DMS 273 treated with DMSO at 0.1 percent for 48 hours (cell line): ENCODE measurements around the gene NSUN6.
"Not testable (repeated sequence)": the region's sequence is repeated elsewhere in the genome, so short reads cannot be mapped to it uniquely, and the experiment has no call there.

Source experiments
- DNase-seq: peaks from one replicate; lab custom pipeline; 2025; lab: John Stamatoyannopoulos, UW

The NSUN6 gene

DNA sequence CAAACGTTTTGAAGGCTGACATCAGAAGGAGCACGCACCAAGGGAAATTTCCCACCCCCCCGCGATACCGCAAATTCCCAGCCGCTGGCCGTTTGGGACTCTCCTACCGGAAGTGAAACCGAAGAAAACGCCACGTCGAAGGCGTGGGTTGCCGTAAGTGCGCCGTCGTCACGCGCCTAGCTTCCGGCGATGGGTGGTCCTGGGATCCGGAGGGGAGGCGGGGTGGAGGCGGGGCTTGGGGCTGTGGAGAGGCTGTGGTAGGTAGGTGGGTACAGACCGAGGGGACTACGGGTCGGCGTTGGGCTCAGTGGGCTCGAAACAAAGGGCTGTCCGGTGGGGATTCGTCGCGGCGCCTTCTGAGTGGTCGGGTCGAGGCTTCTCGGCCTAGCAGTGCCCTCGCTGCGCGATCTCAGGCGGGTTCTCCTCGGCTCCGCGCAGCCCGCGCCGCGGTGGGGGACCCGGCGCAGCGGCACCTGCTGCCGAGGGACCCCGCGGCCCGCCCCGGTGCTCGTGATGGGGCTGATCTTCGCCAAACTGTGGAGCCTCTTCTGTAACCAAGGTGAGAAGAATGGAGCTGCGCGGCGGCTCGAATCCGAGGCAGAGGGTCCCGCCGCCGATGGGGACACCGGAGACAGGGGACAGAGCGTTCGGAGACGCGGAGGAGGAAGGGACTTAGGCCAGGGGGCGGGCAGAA, 7.9 kb upstream of the NSUN6 start, which contains the start of gene ARL5B:
TSS of gene ARL5B (plus strand) at position 307 of the 694 bp plus-strand sequence. CDS start at position 514, 207 bp downstream.
- peak; percentile 66 for DNase-seq

DNA sequence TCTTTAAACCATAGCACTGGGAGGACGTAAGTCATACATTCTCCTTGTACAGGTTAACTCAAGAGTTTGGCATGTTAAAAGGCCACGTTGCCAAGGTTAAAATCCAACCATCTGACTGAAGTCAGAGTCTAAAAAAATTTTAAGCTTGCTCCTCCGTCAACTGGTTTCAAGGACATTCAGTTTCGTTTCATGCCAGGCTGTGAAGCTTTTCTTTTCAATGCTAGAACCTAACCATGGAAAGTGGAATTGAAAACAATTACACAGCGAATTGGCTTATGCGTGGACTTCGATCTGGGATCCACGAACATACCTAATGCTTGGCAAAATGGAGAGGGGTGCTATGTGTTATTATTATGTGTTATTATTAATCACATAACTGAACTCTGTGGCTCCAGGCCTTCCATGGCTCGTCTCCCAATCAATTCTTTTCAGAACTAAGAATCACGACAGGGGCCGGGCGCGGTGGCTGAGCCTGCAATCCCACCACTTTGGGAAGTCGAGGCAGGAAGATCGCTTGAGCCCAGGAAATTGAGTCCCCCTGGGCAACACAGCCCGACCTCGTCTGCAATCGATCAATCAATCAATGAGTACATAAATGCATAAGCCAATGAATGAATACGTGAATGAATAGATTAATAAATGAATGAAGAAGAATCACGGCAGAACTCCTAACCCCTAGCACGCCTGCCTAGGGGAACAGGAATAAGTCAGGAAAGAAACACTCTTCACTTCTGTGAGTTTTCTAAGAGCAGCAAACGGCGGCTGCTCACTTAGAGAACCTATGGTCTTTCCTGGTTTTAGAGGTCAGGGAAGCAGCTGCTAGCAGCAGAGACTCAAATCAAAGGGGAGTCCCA, 7.1 kb upstream of the NSUN6 start:
- no peak for DNase-seq

GRCh38 chr10:18656724-18657123, 5.3 kb upstream of the NSUN6 start:
- no peak for DNase-seq

GRCh38 chr10:18653112-18653511, 1.7 kb upstream of the NSUN6 start:
- no peak for DNase-seq

- no peak for DNase-seq
Observed at GRCh38 chr10:18650404-18650997, 886 bp downstream of the NSUN6 start.

GRCh38 chr10:18649364-18649959, 1.9 kb downstream of the NSUN6 start:
- DNase-seq: no peak

DNA sequence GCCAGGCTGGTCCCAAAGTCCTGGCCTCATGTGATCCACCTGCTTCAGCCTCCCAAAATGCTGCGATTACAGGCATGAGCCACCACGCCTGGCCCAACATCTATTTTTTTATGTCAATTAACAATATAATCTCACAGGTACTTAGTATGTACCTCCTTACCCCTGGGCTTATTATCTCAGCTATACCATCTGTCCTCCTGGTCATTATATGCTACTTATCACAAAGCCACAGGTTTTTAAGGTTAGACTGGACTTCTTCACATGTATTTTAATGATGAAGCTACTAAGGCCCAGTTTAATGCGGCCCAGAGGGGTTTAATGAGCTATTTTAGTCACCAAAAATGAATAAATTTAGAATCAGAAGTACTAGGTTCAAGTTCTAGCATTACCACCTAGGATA, 3.4 kb downstream of the NSUN6 start:
- DNase-seq: no peak

DNA sequence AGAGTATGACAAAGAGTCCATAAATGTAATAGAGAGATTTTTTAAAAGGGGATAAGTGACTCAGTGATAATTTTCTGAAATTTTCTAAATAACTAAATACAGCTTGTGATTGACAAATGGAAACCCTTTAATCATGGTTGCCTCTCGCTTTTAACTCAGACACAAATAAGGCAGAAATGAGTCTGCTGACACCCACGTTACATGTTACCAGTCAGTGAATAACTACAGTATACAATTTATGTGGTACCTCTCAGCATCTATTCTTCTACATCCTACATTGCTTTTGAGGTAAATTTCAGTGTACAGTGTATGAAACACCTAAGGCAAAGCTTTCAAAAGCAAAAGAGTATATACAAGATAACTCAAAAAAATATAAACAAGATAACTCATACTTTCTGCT, 4.2 kb downstream of the NSUN6 start:
- no peak for DNase-seq

- DNase-seq: not testable (repeated sequence)
Observed at GRCh38 chr10:18639719-18640118, 11.7 kb downstream of the NSUN6 start.

GRCh38 chr10:18637400-18637799, 14.0 kb downstream of the NSUN6 start:
- not testable (repeated sequence) for DNase-seq

DNA sequence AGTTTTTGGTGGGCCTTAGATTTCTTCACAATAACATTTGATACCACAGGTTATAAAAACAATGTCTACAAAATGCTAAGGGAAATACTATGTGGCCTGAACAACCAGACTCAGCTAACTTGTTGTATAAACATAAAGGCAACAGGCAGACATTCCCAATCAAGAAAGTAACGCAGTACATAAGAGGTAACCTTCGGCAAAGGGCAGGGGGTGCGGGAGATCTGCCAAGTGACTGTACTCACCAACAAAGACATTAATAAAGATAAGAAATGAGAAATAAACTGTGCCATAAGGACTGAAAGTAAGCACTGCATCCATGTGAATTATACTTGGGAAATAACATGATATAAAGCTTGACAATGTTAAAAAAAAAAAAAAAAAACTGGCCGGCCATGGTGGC, 15.4 kb downstream of the NSUN6 start:
- DNase-seq: no peak

DNA sequence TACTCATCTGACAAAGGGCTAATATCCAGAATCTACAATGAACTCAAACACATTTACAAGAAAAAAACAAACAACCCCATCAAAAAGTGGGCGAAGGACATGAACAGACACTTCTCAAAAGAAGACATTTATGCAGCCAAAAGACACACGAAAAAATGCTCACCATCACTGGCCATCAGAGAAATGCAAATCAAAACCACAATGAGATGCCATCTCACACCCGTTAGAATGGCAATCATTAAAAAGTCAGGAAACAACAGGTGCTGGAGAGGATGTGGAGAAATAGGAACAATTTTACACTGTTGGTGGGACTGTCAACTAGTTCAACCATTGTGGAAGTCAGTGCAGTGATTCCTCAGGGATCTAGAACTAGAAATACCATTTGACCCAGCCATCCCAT, 18.9 kb downstream of the NSUN6 start:
- DNase-seq: not testable (repeated sequence)

GRCh38 chr10:18627452-18628018, 23.9 kb downstream of the NSUN6 start:
- DNase-seq: peak; percentile 12

GRCh38 chr10:18625886-18626285, 25.5 kb downstream of the NSUN6 start:
- no peak for DNase-seq

DNA sequence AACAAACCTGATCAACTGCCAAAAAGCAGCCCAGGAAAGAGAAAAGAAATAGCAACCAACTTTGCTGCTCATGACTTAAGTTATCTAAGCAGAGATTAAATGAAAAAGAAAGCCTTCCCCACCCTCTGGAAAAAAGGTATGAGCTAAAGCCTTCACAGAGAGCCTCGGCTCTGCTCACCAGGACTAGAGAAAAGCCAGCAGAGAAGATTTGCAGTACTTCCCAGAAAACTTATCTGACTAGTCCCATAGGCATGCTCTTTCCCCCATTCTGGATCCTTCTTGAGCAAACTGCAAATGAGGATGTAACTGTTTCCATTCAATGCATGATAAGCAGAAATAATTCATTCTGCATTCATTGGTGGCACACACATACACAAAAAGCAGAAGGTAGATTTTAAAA, 27.7 kb downstream of the NSUN6 start:
- DNase-seq: not testable (repeated sequence)

DNA sequence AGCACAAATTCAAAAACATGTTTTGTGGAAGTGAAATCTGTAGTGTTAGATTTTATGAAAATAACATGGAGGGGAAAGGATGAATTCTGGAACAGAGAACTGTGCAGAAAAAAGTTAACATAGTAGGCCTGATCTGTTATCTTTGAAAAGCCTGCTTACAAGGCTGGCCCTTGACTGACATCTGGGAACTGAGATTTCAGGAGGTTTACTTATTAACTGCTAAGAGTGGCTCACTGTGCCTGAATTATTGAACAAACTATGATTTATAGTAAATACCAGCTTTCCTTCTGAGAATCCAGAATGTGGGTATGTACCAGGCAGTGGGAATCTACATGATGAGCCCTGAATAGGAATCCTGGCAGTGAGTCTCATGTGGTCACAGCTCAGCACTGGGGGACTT, 30.5 kb downstream of the NSUN6 start:
- no peak for DNase-seq

DNA sequence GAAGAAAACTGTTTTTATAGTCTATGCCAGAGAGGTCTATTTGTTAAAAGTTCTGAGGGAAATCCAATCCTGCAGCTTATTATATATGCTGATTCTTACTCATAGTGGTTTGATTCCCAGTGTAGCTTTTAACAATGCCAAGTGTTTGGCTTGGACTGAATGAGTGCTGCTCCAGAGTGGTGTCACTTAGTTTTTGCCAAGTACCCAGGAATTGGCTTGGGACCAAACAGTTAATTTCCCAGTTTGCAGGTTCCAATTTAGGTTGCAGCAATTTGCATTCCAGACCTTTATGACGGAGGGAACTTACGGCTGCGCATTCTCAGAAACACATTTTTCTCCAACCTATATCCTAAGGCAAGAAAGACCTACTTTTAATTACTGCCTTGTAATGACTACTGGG, 32.4 kb downstream of the NSUN6 start:
- no peak for DNase-seq

DNA sequence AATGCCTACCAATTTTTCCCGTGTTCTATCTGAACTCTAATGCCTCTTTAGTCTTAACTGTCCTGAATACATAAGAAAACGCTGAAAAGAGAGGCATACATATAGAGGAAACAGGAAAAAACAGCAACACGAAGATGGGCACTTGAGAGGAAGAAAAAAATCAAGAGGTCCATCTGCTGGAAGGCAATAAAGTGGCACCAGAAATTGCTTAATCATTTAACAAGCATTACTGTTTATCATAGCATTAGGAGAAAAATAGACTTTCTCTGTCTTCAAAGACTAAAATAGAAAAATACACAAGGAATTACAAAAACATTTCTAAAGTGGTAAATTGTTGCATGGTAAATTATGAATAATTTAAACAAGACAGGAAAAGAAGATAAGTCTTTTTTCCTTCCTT, 35.0 kb downstream of the NSUN6 start:
- no peak for DNase-seq

DNA sequence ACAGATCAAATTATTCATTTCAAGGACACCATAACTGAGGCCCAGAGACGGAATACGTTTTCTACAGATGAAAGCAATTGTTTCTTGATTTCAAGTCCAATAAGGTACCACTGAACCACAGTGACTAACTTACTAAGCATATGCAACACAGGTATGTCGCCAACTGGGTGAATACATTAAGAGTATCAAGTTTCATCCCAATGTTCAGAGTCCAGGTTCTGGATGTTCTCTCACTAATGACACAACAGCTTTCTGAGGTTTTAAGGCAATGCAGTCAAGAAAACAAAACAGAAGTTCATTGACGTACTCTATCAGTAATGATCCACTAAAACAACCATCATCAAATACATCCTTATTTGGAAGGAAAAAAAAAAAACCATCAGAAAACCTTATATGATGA, 35.8 kb downstream of the NSUN6 start:
- DNase-seq: no peak

DNA sequence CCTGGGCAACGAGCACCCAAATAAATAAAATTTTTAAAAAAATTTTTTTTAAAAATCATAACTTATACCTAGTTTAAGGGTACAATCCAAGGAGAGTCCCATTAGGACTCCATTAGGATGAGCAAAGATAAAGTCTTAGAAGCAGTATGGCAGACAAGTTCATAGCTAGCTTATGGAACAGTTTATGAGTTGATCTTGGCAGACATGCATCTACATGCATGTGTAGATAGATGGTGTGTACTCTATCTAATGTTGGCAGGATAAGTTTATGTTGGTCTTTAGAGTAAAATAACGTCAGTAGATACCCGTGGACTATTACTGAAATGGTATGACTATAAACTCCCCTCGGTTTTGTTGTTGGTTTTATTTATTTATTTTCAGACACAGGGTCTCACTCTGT, 40.2 kb downstream of the NSUN6 start:
- no peak for DNase-seq

GRCh38 chr10:18610517-18610916, 40.9 kb downstream of the NSUN6 start:
- DNase-seq: no peak

GRCh38 chr10:18608596-18608995, 42.8 kb downstream of the NSUN6 start:
- no peak for DNase-seq
